ENCODE data around the gene C11orf52.

C11orf52 gene

DNA sequence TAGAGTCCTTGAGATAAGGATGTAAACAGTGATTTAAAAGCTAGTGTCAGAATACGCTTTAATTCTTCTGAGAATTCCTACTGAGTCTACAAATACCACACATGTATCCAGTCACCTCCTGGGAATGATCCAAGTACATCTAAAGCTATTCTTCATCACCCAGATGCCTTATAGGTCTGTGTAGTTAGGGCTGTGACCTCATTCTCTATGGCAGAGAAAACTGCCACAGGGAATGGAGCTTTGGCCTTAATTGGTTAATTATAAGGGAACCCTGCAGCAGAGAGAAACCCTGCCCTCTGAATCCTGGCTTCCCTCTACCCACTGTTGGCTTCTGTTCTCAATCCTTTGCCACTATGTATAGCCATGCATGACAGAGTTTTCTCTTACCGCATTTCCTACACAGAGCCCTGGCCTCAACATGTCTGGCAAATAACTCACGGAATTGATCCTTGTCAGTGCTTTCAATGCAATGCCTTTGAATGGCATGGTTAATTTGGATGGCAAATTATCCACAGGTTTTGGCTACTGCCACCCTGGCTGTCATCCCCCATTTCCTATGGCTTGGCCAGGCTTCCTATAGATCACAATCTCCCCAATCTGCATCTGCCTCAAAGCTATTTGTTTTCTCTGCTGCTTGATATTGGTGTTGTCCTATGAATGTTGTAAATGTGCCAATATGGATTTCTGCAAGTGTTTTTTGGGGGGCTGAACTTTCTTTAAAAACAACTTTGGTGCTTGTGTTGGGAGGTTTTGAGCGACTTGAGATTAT, 21.3 kb downstream of the C11orf52 start:
- DNase-seq, result no peak

DNA sequence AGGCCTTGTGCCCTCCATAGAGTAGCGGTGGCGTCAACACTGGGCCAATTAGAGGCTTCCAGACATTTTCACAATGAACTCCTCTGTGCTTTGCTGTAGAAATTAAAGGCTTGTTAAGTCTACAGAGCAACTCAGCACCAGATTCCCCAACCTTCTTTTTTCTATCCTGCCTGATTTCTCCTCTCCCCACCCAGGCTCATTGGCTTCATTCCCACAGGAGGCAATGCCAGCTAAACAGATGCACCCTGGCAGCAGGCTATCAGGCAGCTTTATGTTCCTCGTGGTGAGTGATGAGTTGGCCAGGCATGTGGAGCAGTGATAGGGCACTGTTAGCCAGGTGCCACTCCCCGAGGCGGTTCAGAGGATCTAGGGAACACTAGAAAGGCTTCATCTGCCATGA, 23.2 kb downstream of the C11orf52 start:
- no peak for DNase-seq

DNA sequence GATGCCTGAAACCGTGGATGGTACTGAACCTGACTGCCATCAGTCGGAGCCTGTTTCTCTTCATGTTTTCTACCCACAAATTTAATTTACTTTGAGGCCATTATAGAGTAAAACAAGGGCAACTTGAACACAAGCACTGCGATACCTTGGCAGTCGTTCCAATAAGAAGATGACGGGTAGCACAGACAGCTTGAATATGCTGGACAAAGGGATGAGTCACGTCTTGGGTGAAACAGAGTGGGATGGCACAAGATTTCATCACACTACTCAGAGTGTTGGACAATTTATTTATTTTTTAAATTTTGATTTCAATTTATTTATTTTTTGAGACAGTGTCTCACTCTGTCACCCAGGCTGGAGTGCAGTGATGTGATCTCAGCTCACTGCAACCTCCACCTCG, 24.1 kb downstream of the C11orf52 start:
- DNase-seq, result no peak

DNA sequence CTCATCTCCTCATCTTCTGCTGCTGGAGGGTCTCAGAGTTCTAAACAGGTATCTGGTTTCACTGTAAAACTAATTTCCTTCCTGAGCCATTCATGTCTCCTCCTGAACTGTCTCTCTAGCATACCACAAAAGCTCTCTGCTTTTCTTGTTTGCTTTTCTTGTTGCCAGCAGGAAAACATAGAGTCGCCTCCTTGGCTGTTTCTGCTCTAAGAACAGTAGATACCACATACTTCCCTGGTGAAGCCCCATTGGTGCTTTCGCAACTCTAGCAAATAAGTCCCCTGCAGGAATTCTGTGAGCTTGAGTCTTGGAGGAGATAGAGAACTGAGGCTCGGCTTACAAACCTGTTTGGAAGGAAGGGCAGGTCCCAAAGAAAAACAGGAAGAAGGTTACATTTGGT, 25.4 kb downstream of the C11orf52 start:
- no peak for DNase-seq

DNA sequence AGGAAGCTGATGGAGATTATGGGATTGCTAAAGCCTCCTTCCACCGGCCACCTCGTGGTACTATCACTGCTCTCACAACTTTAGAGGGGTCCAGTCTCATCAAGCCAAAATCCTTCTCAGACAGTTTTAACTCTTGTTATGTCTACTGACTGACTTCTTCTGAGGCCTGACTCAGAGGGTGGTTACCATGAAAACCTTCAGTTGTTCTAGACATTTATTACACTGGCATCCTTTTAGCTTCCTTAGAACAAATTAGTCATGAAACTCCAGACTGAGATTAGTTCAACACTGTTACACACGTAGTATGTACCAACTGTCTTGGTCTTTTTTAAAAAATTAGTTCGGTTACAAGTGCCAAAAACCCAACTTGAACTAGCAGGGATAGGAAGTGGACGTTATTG, 25.9 kb downstream of the C11orf52 start:
- no peak for DNase-seq

DNA sequence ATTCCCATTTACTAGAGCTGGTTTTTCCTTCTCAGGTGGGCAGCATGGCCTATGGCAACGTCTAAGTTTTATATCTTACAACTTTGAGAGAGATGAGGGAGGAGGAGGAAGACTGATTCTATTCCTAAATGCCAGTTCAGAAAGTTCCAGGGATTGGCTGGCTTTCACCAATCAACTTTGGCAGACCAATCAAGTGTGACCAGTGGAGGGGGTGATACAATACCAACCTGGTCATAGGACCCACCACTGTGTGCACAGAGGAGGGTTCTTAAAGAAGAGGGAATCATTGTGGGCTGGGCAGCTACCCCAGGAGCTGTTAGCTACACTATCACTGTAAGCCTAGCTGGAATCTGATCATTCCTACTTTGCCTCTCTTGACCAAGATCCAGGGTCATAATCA, 26.5 kb downstream of the C11orf52 start:
- no peak for DNase-seq

DNA sequence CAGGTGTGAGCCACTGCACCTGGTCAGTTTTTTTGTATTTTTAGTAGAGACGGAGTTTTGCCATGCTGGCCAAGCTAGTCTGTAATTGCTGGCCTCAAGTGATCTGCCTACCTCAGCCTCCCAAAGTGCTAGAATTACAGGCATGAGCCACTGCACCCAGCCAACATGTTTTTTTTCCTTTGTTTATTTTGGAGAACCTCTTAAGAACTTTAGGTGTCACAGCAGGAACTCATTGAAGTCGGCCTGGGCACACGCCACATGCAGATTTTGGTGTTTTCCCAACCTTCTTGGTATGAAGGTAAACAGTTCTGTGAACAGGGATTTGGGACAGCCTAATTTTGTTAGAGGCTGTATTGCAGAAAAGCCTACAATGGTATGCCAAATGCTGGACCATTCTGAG, 27.8 kb downstream of the C11orf52 start:
- no peak for DNase-seq

DNA sequence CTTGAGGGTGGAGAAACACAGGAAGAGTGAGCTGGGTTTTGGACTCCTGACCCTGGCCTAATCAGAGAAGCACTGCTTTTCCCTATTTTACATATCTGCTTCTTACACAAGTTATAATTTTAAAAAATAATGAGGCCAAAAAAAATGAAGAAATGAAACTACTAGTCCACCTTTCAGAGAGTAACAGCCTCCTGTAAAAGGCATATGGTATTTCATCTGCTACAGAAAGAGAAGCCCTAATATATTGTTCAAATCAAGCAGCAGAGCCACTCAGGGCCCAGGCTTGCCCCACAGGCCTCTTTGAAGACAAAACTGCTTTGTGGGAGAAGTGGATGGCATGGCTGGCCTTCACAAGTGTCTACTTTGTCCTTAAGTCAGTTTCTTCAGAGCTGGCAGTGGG, 28.4 kb downstream of the C11orf52 start:
- no peak for DNase-seq

DNA sequence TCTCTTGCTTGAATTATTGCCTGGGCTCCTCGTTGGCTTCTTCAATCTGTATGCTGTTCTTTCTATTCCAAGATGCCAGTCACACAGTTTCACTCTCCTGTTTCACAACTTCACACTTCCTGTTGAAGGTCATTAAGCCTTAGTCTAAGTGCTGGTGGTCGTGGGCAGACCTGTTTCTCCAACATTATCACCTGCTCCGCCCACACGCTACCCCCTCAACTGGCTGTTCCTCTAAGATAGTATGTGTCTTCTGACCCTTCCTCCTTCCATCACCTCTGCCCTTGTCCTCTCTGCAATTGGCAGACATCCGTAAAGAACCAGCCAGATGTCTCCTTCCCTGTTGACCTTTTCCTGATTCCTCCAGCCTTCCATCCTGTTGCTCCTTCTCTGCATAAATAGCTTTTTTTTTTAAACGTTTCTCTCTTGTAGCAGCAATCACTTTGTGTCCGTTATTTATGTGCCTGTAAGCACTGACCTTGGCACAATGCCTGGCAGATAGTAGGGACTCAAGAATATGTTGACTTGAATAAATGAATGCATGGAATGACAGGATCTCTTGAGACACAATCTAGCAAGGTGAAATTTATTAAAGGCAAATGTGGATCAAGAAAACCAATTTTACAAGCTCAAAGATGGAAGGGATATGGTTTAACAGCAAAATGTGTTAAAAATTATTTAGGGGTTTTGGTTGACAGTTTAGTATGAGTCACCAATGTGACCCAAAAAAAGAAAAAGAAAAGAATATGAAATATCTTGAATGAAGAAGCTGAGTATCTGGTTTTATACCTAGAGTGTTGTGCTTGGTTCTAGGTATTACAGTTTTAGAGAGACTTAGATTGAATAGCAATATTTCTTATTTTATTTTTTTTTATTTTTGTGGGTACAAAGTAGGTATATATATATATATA, 31.1 kb downstream of the C11orf52 start:
- DNase-seq, result no peak

DNA sequence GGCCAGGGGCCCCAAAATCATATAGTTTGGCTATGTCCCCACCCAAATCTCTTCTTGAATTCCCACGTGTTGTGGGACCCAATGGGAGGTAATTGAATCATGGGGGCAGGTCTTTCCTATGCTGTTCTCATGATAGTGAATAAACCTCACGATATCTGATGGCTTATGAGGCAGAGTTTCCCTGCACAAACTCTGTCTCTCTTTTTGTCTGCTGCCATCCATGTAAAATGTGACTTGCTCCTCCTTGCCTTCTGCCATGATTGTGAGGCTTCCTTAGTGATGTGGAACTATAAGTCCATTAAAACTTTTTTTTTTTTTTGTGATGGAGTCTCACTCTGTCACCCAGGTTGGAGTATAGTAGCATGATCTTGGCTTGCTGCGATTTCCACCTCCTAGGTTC, 32.9 kb downstream of the C11orf52 start:
- DNase-seq, result no peak

DNA sequence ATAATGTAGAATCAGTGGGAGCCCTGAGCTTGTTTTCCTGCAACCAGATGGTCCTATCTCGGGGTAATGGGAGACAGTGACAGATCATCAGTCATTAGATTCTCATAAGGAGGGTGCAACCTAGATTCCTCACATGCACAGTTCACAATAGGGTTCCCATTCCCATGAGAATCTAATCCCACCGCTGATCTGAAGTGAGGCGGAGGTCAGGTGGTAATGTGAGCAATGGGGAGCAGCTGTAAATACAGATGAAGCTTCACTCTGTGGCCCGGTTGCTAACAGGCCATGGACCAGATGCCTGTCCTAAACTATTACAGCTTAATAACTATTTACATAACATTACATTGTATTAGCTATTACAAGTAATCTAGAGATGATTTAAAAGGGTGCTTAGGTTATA, 35.4 kb downstream of the C11orf52 start:
- DNase-seq, result no peak

DNA sequence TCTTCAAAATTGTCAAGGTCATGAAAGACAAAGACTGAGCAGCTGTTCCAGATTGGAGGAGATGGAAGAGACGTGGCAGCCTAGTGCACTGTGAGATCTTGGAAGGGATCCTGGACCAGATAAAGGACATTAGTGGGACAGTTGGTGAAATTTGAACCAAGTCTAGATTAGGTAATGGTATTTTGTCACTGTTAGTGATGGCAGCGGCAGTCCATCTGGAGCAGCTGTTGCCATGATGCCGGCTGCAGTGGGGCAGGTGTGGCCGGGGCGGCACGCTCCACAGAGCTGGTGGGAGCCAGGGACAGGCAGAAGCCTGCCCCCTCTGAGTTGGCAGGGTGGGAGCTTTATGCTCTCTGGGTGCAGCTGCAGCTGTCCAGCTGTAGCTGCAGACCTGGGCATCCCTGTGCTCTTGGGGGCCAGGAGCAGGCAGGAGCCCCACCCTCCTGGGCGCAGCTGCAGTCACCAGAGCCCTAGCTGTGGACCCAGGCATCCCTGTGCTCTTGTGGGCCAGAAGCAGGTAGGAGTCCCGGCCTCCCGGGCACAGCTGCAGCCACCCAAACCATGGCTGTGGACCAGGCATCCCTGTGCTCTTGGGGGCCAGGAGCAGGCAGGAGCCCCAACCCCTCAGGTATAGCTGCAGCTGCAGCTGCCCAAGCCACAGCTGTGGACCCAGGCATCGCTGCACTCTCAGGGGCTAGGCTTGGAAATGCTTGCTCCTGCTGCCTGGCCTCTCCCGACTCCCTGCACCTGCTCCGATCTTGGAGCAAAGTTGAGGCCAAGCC, 39.1 kb downstream of the C11orf52 start:
- no peak for DNase-seq

DNA sequence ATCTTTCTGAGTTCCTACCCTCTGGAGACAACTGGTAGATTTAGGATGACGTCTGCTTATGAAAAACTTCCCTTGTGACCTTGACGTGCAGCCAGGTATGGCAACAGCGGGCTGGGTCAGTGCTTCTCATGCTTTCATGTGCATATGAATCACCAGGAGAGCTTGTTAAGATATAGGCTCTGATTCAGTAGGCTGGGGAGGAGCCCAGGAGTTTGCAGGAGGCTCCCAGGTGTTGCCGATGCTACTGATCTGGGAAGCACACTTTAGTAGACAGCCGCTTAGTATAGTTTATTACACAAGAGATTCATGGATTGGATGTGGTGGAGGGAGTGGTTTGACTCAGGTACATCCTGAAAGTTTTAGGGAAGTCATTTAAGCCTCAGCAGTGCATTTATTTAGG, 42.2 kb downstream of the C11orf52 start:
- no peak for DNase-seq

DNA sequence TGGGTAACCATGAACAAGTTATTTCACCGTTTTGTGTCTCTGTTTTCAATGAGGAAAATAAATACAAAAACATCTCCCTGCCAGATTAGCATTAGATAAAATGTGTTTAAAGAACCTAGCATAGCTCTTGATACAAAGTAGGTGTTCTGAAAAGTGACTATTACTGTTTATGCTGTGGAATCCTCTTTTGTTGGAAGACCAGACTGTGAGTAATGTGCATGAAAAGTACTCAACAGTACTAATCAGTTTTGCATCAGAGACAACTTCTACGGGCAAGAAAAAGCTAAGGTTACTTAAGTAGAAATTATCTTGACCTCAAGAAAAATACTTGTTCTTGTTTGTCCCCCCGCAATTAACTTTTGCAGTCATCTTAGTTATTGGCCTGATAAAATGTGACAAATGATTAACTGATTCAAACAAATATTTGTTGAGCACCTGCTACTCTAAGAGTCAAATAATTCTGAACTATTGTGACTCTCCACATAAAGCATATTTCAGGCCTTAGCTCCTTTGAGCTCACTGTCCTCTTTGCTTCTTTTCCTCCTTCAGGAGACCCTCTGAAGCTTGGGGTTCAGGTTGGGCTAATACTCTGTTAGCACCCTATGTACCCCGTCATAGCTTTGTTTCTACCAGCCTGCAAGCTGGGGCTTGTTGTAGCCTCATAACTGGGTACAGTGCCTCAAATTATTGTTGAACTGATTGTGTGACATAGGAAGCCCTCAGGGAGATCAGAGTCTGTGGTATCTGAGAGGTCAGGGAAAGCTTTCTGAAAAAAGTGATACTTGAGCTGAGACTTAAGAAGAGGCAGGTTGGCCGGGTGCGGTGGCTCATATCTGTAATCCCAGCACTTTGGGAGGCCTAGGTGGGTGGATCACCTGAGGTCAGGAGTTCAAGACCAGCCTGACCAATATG, 42.9 kb downstream of the C11orf52 start:
- DNase-seq, result no peak

DNA sequence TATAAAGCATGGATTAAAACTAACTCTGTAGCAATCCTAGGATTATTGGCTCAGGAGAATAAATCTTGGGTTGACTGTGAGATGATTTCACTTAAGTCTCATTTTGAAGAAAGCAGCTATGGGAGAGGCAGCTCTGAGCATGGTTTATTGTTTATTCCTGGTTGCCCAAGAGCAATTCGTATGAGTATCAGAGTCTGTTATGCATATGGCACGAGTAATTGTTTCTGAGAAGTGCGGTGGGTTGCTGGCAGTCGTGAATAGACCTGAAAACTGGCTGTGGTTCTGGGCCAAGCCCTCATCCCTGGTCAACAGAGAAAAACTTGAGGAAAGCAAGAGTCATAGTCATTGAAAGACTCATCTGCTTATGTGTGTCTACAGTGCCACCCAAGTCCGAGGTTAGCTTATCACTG, 45.2 kb downstream of the C11orf52 start:
- DNase-seq, result no peak

DNA sequence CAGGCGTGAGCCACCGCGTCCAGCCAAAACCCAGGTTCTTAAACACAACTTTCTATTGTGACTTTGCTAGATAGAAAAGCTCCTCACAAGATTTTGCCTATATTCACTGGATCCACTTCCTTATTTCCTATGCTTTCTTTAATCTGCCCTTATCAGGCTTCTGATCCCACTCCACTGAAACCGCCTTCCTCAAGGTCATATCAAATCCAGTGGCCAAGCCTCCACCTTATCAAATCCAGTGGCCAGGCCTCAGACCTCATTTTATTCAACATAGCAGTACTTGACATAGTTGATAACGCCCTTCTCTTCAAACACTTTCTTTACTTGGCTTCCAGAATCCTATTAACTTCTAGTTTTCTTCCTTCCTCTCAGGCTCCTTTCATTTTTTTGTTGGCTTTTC, 48.0 kb downstream of the C11orf52 start:
- no peak for DNase-seq

DNA sequence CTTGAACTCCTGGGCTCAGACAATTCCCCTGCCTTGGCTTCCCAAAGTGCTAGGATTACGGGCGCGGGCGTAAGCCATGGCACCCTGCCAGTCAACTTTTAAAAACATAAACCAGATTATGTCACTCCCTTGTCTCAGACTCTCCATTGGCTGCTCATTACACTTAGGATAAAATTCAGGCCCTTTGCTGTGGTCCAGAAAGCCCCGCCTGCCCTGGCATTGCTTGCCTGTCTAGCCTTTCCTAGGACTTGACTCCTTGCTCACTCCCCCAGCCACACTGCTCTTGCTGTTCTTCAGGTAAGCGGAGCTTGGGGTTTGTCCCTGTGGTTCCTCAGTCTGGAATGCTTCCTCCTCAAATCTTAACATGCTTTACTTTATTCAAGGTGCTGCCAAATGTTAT, 48.9 kb downstream of the C11orf52 start:
- no peak for DNase-seq

DNA sequence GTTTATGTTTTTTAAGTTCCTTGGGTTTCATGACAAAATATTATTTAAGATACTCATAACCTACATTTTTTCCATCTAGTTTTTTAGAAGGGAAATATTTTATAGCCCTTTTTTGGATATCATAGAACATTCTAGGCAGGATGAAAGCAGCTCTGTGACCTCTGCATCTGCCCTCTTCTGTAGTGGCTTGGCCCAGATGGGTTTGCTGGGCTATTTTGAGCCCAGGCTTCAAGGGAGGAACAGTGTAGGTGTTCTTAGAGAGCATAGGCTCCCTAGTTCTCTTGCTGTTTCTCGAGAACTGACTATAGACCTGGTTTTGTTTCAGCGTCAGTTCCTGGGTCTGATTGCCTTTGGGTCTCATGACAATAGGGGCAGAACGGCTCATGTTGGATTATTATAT, 50.6 kb downstream of the C11orf52 start:
- DNase-seq, result no peak

DNA sequence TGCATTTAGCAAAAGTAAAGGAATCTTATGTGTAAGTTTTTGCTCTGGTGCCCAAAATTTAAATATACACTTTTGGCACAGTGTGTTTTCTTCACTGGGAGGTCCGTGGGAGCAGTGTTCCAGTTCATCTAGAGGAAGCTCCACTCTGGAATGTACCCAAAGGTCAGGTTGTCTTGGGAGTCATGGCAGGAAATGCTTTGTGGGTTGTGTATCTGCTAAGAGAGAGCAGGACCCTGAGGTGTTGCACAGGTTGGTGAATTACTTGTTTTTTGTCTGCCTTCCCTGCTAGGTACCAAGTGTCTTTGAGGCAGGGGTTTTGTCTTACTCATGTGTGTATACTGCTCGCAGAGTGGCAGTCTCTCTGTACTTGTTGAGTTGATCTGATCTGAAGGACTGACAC, 55.7 kb downstream of the C11orf52 start:
- DNase-seq, result no peak

DNA sequence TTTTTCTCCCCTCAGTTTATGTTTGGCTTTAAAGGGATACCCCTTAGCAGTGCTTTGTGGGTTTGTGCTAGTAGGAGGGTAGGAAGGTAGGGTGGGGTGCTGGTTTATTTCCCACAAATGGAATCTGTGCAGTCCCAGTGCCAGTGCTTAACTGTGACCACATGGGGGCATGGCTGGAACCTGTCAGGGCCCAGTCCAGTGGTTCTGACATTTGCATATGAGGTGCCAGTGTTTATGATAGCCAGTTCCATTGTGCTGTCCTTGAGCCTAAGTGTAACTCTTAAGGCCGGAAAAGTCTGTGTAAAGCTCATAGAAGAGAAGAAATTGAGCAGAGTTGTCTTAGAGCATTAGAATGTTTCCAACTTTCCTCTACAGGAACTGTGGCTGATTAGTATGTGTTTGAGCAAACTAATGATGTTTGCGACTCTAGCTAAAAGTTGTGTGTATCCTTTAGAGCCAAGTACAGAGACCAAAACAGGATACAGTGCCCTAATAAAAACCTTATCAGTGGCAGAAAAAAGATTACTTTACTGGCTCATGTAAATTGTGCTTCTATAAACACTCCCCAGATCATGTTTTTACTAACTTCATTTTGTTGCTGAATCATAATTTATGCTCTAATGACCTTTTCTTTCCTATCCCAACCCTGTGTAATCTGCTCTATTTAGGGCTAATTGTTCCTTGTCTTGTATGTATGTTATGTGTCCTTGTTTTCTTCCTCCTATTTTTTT, 56.5 kb downstream of the C11orf52 start:
- DNase-seq, result no peak

DNA sequence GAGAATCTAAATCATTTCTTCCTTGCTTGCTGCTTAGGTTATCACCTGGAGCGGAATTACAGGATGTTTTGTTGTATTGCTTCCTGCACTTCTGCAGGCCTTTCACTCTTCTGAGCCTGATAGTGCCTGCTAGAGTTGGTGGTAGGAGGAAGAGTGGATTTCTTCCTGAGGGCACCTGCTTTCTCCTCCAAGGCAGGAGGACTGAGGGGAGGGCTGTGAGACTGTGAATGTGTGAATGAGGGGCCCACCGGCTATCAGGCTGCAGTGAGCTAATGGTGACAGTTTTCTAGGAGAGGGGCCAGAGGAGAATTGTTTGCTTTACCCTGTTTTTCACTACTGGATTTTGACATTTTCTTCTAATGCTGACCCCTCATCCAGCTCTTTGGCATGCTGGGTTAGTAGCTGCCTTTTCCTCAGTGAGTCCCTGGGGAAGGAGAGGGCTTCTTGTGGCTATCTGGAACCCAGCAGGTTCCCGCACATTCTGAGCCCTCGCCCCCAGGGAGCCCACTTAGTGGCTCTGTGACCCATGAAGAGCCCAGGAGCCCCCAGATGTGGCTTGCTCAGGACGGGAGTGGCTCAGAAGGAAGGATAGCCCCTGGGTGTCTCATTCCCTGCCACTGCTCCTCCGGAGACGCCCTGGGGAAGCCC, 57.5 kb downstream of the C11orf52 start:
- DNase-seq, result no peak
